NCI-H2196 treated with DMSO at 0.1 percent for 48 hours (cell line): Measurements from ENCODE around the gene RHOG.
"Not testable (repeated sequence)": the region's sequence is repeated elsewhere in the genome, so short reads cannot be mapped to it uniquely, and the experiment has no call there.

ENCODE experiments used
- DNase-seq: peaks from one replicate; lab custom pipeline; 2025; ENCODE audit not compliant: unreplicated experiment; lab: John Stamatoyannopoulos, UW

RHOG gene

DNA sequence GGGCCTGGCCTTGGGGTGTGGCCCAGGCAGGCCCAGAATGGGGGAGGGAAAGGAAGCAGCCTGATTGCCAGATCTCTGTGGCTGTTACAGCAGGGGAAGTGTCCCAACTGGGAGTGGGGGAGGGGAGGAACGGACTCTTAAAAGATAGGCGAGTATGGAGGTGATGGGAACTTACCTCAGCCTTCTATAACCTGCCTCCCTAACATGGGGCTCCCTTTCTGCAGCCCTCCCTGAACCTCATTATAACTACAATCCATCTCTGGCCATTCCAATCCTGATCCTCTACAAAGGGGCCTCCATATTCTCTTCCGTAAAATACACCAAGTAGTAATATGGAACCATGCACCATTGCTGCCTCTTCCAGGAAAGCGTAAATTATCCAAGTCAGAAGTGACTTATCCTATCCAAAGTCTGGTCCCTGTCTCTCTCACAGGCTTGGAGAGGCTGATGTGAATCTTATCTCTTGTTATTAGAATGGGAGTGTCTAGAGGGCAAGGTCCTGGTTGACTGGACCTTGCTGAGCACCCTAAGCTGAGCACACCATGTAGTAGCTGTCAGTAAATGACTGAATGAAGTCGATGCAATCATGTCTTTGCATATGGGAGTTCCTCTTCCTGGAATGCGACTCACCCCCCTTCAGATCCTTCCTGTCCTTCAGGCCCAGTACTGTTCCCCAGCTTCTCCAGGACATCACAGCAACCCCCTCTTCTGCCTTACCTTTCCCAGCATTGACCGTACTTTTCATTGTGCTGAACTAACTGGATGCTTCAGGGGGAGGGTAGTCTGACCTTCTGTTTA is 5.9 kb downstream of the RHOG start:
- DNase-seq: no peak

DNA sequence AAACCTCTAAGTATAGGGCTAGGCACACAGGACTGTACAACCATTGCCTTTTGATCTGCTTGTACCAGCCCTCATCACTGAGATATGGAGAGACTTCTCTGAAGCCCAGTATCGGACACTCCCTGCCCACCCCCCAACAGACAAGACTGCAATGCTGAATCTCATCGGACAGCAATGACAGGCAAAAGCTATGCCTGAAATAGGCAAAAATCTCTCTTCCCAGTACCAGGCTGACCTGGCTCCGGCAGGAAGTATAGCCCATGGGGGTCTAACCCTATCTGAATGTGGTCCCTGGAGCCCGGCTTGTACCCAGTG is 6.5 kb downstream of the RHOG start:
- no peak for DNase-seq

- no peak for DNase-seq
Measured at GRCh38 chr11:3833449-3833848, 7.3 kb downstream of the RHOG start.

DNA sequence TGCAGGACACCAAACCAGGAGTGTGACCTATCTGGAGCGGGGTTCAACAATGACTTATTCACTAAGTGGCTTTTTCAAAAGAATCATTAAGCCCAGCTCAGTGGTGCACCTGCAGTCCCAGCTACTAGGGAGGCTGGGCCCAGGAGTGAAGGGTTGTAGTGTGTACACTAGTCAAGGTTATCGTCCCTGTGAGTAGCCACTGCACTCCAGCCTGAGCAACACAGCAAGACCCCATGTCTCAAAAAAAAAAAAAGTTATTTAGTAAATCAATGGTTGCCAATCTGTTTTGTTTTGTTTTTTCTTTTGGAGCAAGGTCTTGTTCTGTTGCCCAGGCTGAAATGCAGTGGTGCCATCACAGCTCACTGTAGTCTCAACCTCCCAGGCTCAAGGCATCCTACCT is 7.9 kb downstream of the RHOG start:
- DNase-seq: no peak

DNA sequence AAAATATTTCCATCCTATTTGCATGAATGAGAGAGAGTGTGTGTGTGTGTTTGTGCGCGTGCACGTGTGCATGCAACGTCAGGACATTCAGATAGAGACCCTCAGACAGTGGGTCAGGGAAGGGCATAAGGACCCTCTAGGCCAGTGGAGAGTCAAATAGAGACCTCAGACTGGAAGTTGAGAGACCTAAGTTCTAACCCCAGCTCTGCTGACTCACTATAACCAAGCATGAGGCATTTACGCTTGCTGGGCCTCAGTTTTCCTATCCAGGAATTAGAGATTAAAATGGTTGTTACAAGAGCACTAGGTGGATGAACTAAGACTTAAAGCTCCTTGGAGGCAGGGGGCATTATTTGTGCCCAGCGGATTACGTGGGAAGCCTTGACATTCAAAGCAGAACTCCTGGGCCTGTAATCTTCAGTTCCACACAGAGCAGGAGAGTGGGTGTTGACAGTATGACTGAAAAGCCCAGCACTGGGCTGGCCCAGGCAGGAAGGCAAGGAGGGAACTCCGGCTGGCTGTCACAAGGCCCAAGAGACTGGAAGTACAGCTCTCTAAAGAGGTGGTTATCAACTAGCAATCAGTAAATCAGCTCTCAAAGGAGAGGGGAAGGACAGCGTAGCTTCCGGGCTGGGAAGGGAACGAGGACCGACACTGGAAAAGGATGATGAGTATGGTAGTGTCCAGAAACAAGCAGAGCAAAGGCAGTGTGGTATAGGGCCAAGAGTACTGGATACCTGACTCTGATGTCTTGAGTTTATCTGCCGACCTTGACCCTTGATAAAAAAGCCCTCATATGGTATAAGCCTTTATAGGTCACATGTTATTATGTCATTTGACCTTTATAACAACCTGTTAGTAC is 9.2 kb downstream of the RHOG start:
- DNase-seq: no peak

DNA sequence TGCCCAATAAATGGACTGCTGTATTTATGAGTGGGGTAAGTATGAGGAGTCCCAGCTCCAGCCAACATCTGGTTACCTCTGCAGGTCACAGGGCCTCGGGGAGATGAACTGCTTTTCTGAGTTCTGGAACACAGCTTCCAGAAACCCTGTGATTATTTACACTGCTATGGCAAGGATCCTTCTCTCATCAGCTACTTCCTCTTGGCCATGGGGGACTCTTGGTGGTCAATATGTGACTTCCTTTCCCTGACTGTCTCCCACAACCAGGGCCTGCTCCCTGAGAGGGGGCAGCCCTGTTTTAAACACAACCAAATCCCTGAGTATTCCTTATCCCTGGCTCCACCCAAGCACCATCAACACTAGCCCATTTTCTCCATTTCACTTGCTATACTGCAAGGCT is 10.0 kb downstream of the RHOG start:
- DNase-seq: no peak

DNA sequence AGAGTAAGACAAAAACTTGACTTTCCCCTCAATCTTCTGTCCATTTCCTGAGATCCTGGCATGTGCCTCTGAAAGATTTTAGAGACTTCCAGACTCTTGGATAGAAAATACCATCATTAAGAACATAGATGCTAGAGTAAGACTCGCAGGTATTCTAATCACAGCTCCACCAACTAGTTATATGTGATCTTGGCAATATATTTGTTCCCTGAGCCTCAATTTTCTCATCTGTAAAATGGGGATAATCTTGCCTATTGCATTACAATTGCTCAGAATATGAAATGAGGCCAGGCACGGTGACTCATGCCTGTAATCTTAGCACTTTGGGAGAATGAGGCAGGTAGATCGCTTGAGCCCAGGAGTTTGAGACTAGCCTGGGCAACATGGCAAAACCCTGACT is 10.7 kb downstream of the RHOG start:
- DNase-seq: no peak

DNA sequence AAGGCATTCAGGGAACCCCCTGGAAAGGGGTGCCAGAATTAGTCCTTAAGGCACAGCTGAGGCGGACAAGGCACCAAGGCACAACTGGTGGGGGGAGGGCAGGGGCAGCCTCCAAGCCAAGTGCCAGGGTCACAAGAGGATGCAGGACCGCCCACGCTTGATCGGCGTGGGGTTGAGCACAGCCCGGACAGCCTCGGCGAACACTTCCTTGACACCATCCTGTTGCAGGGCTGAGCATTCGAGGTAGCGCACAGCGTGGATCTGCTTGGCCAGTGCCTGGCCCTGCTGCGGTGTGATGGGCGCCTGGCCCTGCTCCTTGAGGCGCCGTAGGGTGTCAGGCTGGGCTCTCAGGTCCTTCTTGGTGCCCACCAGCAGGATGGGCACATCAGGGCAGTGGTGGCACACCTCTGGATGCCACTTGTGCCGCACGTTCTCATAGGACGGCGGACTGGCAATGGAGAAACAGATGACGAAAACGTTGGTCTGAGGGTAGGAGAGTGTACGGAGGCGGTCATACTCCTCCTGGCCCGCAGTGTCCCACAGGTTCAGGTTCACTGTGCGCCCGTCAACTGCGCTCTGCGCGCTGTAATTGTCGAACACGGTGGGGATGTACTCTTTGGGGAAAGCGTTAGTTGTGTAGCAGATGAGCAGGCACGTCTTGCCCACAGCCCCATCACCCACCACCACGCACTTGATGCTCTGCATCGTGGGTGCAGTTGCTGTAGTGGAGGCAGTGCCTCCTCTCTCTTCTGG is 13.1 kb downstream of the RHOG start:
- no peak for DNase-seq

DNA sequence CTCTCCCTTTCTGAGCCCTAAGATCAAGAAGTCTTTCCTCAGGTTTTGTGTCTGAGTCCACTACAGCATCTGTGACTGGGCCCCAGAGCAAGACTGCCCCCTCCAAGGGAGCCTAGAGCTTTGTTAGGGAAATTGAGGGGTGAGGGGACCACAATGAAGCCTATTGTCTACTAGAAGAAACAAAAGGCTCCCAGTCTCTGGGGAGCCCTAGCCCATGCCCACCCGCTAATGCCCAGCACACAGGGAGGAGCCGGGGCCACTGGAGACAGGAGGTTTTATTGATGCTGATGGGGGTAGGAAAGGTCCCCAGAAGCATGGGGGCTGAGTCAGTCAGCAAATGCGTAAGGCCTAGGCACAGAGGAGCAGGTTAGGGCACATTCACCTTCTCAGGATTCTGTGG is 14.0 kb downstream of the RHOG start:
- DNase-seq: no peak

DNA sequence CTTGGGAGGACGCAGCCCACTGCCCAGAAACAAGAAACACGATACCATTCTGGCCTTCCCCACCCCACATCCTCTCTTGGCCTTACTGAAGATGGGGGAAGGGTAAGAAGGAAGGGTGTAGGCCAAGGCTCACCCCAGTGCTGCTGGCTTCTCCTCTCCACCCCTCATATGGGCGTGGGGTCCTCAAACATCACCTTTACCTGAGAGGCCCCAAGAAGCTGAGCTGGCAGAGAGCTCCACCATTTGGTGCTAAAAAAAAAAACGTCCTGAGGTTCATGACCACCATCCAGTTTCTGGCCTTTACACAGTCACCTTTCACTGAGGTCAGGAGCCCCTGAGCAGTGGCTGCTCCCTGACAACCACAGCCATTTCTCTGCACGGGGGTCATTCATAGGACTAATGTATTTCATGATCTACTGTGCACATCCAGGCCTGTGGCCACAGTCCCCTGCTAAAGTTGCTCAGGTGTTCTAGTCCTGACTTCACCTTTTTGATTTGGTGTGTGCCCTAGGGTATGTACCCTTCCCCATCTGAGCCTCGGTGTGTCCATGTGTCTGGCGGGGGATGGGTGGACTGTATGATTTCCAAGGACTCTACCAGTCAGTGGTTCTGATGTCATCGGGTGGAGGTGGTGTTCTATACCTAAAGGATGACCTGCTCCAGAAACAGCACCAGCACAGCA is 15.1 kb downstream of the RHOG start:
- no peak for DNase-seq

GRCh38 chr11:3824714-3825472 is 15.9 kb downstream of the RHOG start:
- DNase-seq: no peak

DNA sequence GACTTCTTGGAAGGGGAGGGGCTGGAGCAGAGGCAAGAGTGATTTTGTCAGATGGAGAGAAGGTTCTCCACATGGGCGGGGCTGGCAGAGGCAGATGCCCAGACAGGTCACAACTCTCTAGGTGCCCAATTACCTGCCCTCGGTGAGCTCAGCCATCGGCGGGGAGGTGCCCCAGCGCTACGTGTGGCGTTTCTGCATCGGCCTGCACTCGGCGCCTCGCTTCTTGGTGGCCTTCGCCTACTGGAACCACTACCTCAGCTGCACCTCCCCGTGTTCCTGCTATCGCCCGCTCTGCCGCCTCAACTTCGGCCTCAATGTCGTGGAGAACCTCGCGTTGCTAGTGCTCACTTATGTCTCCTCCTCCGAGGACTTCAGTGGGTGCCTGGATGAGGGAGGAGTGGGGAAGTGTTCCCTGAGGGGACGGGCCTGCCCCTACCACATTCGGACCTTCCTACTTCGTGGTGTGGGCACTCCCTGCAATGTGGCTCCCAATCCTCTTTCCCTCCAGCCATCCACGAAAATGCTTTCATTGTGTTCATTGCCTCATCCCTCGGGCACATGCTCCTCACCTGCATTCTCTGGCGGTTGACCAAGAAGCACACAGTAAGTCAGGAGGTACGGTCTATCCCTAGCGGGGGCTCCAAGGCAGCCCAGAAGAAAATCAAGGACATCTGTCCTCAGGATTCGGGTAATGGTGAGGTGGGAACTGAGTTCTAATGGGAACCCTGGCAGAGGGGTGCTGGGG is 16.8 kb downstream of the RHOG start:
- no peak for DNase-seq

GRCh38 chr11:3823303-3823702 is 17.5 kb downstream of the RHOG start:
- no peak for DNase-seq

- no peak for DNase-seq
Measured at GRCh38 chr11:3822312-3822711, 18.4 kb downstream of the RHOG start.

DNA sequence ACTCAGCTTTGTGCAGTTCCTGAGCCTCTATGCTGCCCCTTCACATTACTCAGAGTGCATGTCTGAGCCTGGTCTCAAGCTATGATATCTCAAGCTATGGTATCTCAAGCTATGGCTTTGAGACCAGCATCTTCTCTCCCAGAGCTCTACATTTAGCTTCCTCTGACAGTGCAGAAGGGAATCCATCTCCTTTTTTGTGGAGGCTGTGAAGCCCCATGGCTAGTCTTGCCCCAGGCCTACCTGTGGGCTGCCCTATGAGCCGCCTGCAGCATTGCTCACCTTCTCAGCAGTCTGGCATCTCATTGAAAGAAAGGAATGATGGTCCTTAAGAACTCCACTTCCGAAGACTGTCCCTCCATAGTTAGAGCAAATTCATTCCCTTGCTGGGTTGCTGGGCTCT is 19.8 kb downstream of the RHOG start:
- DNase-seq: no peak

DNA sequence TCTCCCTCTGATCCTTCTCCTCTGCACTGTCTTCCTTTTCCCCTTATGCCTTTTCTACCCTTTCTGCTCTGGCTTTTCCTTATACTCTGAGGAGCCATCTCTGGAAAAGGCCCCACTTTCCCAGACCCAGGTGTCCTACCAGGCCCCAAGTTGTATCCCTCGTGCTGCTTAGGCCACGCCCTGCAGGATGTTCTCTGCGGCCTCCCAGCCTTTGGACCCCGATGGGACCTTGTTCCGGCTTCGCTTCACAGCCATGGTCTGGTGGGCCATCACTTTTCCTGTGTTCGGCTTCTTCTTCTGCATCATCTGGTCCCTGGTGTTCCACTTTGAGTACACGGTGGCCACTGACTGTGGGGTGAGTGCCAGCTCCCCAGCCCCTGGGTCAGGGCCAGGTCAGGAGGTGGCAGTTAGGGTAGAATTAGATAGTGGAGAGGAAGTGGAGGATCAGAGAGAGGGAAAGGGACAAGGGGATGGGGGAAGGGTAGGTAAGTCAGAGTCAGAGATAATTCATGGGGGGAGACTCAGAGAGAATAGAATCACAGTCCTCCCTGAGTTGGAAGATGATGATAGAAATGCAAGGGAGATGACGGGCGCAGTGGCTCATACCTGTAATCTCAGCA is 23.5 kb downstream of the RHOG start:
- DNase-seq: no peak

GRCh38 chr11:3816673-3817072 is 24.1 kb downstream of the RHOG start:
- DNase-seq: no peak

- no peak for DNase-seq
Measured at GRCh38 chr11:3815845-3816244, 24.9 kb downstream of the RHOG start.

GRCh38 chr11:3814832-3815231 is 25.9 kb downstream of the RHOG start:
- DNase-seq: not testable (repeated sequence)
